K562 (cell line): ENCODE data around the gene MET. TPM values are rescaled to one million over a fixed set of nuclear protein-coding genes. Genes with fewer than 3 reads are reported as not detected.

Experiments
- ATAC-seq: fragments of 200-7000 bp; cut with Tn5 transposase; 3 replicates; pipeline ENCODE4 v1.9.1; 2020; ENCODE audit warnings: moderate library complexity
- BruUV-seq: library from RNA; stranded (reverse); fragments of 400-500 nt; replicated peaks from 2 replicates; lab custom pipeline; 2021; lab: Mats Ljungman, UMichigan
- CTCF ChIA-PET: fragments of 300-600 bp; formaldehyde crosslinking; extraction: SDS; loops from one replicate; lab custom pipeline; 2021; ENCODE audit warnings: low intra/inter-chr PET ratio; lab: Yijun Ruan, JAX
- POLR2A ChIA-PET: fragments of 300-600, 350-650 bp; sonication (Branson Sonifier 250); formaldehyde crosslinking; extraction: SDS; loops from one replicate; lab custom pipeline; 2021; ENCODE audit warnings: antibody characterized with exemption, inconsistent platforms; lab: Yijun Ruan, JAX
- DNase-seq, 4 experiments: peaks; one replicate each; pipeline versions ENCODE4 v3.0.0 to v3.0.0-alpha.2; 2011 to 2018; ENCODE audit warnings: low spot score in 3 of 4, mixed read lengths in 3 of 4; ENCODE audit errors: extremely low read depth in 1 of 4
- FAIRE-seq: peaks from 2 replicates; lab custom pipeline; 2011; peaks lifted over from hg19 to GRCh38; lab: Jason Lieb, UNC
- H2AFZ ChIP-seq: 2 replicates; pipeline ENCODE4 v1.6.0; 2011; ENCODE audit warnings: low read depth, low read length, control low read depth, inconsistent platforms
- H3K27ac ChIP-seq: fragments of 200-600 bp; 3 replicates; pipeline ENCODE4 v1.8.0; 2011; ENCODE audit warnings: low read depth, mild to moderate bottlenecking, control low read depth, inconsistent platforms, low read length, moderate library complexity, mixed read lengths; ENCODE audit errors: extremely low read depth
- H3K27me3 ChIP-seq, 2 experiments: fragments of 300-600 bp in 1 of 2; 2 replicates in 1 of 2; 3 replicates in 1 of 2; pipeline versions ENCODE4 v1.6.0 to v1.8.0; 2011; ENCODE audit warnings: inconsistent platforms in 2 of 2, low read length in 2 of 2, mild to moderate bottlenecking in 1 of 2, mixed read lengths in 1 of 2, moderate library complexity in 1 of 2; ENCODE audit not compliant: control insufficient read depth in 2 of 2, insufficient read depth in 2 of 2
- H3K36me3 ChIP-seq: fragments of 300-600 bp; 3 replicates; pipeline ENCODE4 v1.8.0; 2011; ENCODE audit warnings: mild to moderate bottlenecking, low read length, inconsistent platforms; ENCODE audit not compliant: control insufficient read depth, insufficient read depth
- H3K4me1 ChIP-seq, 2 experiments: fragments of 200-600 bp in 1 of 2; replicated peaks in 1 of 2; 2 replicates in 1 of 2; 3 replicates in 1 of 2; pipeline versions ENCODE4 v1.5.1 to v1.8.0; 2011; ENCODE audit warnings: inconsistent platforms in 2 of 2, low read length in 2 of 2, mild to moderate bottlenecking in 1 of 2, mixed read lengths in 1 of 2, moderate library complexity in 1 of 2; ENCODE audit not compliant: control insufficient read depth in 2 of 2, insufficient read depth in 2 of 2
- H3K4me2 ChIP-seq: 2 replicates; pipeline ENCODE4 v1.6.1; 2011; ENCODE audit warnings: low read length, control low read depth, inconsistent platforms, mixed read lengths; ENCODE audit not compliant: insufficient read depth
- H3K4me3 ChIP-seq: fragments of 200-600 bp; sonication (generic), shearing (Covaris generic); 2 replicates; pipeline ENCODE4 v1.5.1; 2016; ENCODE audit warnings: control low read depth, inconsistent platforms
- H3K79me2 ChIP-seq: fragments of 200-600 bp; 3 replicates; pipeline ENCODE4 v1.8.0; 2011; ENCODE audit warnings: low read length, inconsistent platforms; ENCODE audit not compliant: control insufficient read depth, insufficient read depth
- H3K9ac ChIP-seq, 2 experiments: 2 replicates each; pipeline versions ENCODE4 v1.6.0 to v1.6.1; 2011; ENCODE audit warnings: low read depth in 2 of 2, low read length in 2 of 2, control low read depth in 1 of 2, inconsistent platforms in 1 of 2, mild to moderate bottlenecking in 1 of 2, mixed read lengths in 1 of 2; ENCODE audit not compliant: insufficient read depth in 1 of 2
- H3K9me1 ChIP-seq: one replicate; pipeline ENCODE4 v1.6.0; 2011; ENCODE audit warnings: inconsistent platforms, mild to moderate bottlenecking, low read length, moderate library complexity; ENCODE audit not compliant: control insufficient read depth, insufficient read depth
- H3K9me3 ChIP-seq: replicated peaks from 2 replicates; pipeline ENCODE4 v1.5.1; 2011; ENCODE audit warnings: low read depth, low read length, inconsistent platforms; ENCODE audit not compliant: control insufficient read depth, insufficient read depth
- H4K20me1 ChIP-seq: replicated peaks from 2 replicates; pipeline ENCODE4 v1.6.1; 2011; ENCODE audit warnings: low read length, inconsistent platforms, mixed read lengths; ENCODE audit not compliant: control insufficient read depth, insufficient read depth
- CHD1 ChIP-seq: fragments of 200-600 bp; sonication (generic); IDR thresholded peaks from one replicate; pipeline ENCODE4 v1.6.1; 2012; ENCODE audit warnings: mild to moderate bottlenecking, moderate library complexity, low read length, inconsistent platforms
- POLR3A ChIP-seq: IDR thresholded peaks from 2 replicates; pipeline ENCODE4 v1.6.1; 2011; ENCODE audit warnings: borderline replicate concordance, mild to moderate bottlenecking, moderate library complexity; ENCODE audit not compliant: insufficient read length, insufficient read depth; ENCODE audit errors: extremely low read depth
- TSC22D4 ChIP-seq: fragments of 450-650 bp; IDR thresholded peaks from 2 replicates; pipeline ENCODE4 v1.6.1; 2016; ENCODE audit warnings: missing genetic modification characterization, missing biosample characterization, control low read depth
- ZNF324 ChIP-seq: fragments of 250-450 bp; sonication (Bioruptor Pico); IDR thresholded peaks from 2 replicates; pipeline ENCODE4 v1.4.0; 2020; ENCODE audit warnings: mild to moderate bottlenecking
- ZSCAN32 ChIP-seq: fragments of 450-650 bp; formaldehyde crosslinking; IDR thresholded peaks from 2 replicates; pipeline ENCODE4 v1.4.0; 2020; ENCODE audit warnings: mild to moderate bottlenecking, moderate library complexity
- WGBS: fragments of 100-300 bp; shearing (Covaris generic); methylation state at CpG from one replicate; pipeline ENCODE4 v1.1.6; 2016; ENCODE audit warnings: low coverage, mixed read lengths; ENCODE audit not compliant: insufficient coverage; ENCODE audit errors: missing lambda C conversion rate; 5-methylcytosine and 5-hydroxymethylcytosine counted together
- in situ Hi-C: fragments of 300-500 bp; cut with MboI; formaldehyde crosslinking; loops from 4 replicates; pipeline ENCODE4 v1.15.0; 2018; ENCODE audit warnings: inconsistent platforms, mixed read lengths
- intact Hi-C: fragments of 100-400 bp; cut with micrococcal nuclease; formaldehyde crosslinking; loops from 2 replicates; pipeline ENCODE4 v1.14.2; 2022
- polyA plus RNA-seq, 8 experiments: library from polyadenylated mRNA; depleted of rRNA in 4 of 8; stranded (reverse) in 5 of 8; unstranded in 3 of 8; fragments of >200 nt; fragmentation: Nextera tagmentation in 2 of 8; fragmentation: Illumina TruSeq in 1 of 8; extraction: Ambion mirVana in 2 of 8; extraction: Trizol in 1 of 8; gene quantifications; 2 replicates each; pipeline versions ENCODE4 v1.2.1 to v1.2.3, GENCODE V29; 2011 to 2014; ENCODE audit warnings: inconsistent platforms in 1 of 8, missing spikeins in 1 of 8
- total RNA-seq, 7 experiments: library from RNA; depleted of rRNA in 6 of 7; stranded (reverse); fragments of >200 nt in 6 of 7; fragmentation: Illumina TruSeq in 2 of 7; extraction: Trizol in 2 of 7; gene quantifications; 2 replicates each; pipeline versions ENCODE4 v1.2.1 to v1.2.3, GENCODE V29; 2011 to 2021; ENCODE audit warnings: low replicate concordance in 1 of 7
- TF ChIP-seq, protein P1 (sequence below): sonication (generic); formaldehyde crosslinking; IDR thresholded peaks from 2 replicates; pipeline ENCODE4 v1.8.0; 2023; ENCODE audit warnings: missing genetic modification reagents, mild to moderate bottlenecking, borderline replicate concordance
- TF ChIP-seq, protein P2 (sequence below): fragments of 450-650 bp; IDR thresholded peaks from 2 replicates; pipeline ENCODE4 v1.6.1; 2018; ENCODE audit warnings: mild to moderate bottlenecking, low read depth; ENCODE audit not compliant: partially characterized antibody
- TF ChIP-seq, protein P3 (sequence below): fragments of 250-450 bp; sonication (Bioruptor Pico); IDR thresholded peaks from 2 replicates; pipeline ENCODE4 v1.5.0; 2021; ENCODE audit warnings: mild to moderate bottlenecking, borderline replicate concordance
- TF ChIP-seq, protein P4 (sequence below): fragments of 250-450 bp; sonication (Bioruptor Pico); IDR thresholded peaks from 2 replicates; pipeline ENCODE4 v1.5.0; 2021; ENCODE audit warnings: mild to moderate bottlenecking, moderate library complexity

The MET gene
- total and polyA plus RNA-seq, 9 of the 15 experiments (the other 6 are each of a cell fraction or from before 2014, with no cell fraction given) = 0.84 to 2.4 (median 1.1) TPM

DNA sequence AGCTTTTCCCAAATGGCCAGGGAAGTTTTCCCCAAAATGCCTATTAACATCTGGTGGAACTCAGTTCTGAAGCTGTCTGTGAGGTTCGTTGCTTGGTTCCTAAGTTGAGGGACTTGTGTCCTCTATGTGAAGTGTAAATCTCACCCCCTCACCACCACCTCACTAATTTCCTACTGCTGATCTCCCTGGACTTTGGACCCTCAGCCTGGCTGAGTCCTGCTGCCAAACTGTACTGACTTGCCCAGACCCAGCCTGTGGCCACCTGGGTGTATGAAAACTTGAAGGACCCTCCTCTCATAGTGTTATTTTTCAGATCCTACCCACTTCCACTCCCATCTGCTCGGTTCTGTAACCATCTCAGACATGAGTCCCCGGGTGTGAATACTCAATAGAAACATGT lies 94.9 kb downstream of the MET start:
- no peak overlapping the region for H3K4me2 ChIP-seq
- no peak overlapping the region for H2AFZ ChIP-seq
- no peaks in the 10 kb centered on the region for H4K20me1 ChIP-seq
- WGBS = 0% methylated on average over 3 of the region's 3 CpGs
- BruUV-seq = no TSS peak
- H3K27ac ChIP-seq = no peak overlapping the region
- POLR2A ChIA-PET = no interaction called here
- no peak for FAIRE-seq
- H3K9ac ChIP-seq = no peak overlapping the region
- H3K4me3 ChIP-seq = no peak overlapping the region
- in situ Hi-C loops (no loop called here), intact Hi-C loops (no loop called here)
- no peaks in the 10 kb centered on the region for H3K4me1 ChIP-seq
- no peak for ATAC-seq
- H3K79me2 ChIP-seq = no peaks in the 10 kb centered on the region
- no peaks in the 10 kb centered on the region for H3K36me3 ChIP-seq
- no peak for DNase-seq
- H3K27me3 ChIP-seq = peaks cover 0 to 5% of the 10 kb centered on the region in 2 experiments; a peak in 1 of 5 replicates
- no peaks in the 10 kb centered on the region for H3K9me1 ChIP-seq
- CTCF ChIA-PET = no interaction called here
- no peaks in the 10 kb centered on the region for H3K9me3 ChIP-seq
- TF ChIP-seq, protein P1, sequence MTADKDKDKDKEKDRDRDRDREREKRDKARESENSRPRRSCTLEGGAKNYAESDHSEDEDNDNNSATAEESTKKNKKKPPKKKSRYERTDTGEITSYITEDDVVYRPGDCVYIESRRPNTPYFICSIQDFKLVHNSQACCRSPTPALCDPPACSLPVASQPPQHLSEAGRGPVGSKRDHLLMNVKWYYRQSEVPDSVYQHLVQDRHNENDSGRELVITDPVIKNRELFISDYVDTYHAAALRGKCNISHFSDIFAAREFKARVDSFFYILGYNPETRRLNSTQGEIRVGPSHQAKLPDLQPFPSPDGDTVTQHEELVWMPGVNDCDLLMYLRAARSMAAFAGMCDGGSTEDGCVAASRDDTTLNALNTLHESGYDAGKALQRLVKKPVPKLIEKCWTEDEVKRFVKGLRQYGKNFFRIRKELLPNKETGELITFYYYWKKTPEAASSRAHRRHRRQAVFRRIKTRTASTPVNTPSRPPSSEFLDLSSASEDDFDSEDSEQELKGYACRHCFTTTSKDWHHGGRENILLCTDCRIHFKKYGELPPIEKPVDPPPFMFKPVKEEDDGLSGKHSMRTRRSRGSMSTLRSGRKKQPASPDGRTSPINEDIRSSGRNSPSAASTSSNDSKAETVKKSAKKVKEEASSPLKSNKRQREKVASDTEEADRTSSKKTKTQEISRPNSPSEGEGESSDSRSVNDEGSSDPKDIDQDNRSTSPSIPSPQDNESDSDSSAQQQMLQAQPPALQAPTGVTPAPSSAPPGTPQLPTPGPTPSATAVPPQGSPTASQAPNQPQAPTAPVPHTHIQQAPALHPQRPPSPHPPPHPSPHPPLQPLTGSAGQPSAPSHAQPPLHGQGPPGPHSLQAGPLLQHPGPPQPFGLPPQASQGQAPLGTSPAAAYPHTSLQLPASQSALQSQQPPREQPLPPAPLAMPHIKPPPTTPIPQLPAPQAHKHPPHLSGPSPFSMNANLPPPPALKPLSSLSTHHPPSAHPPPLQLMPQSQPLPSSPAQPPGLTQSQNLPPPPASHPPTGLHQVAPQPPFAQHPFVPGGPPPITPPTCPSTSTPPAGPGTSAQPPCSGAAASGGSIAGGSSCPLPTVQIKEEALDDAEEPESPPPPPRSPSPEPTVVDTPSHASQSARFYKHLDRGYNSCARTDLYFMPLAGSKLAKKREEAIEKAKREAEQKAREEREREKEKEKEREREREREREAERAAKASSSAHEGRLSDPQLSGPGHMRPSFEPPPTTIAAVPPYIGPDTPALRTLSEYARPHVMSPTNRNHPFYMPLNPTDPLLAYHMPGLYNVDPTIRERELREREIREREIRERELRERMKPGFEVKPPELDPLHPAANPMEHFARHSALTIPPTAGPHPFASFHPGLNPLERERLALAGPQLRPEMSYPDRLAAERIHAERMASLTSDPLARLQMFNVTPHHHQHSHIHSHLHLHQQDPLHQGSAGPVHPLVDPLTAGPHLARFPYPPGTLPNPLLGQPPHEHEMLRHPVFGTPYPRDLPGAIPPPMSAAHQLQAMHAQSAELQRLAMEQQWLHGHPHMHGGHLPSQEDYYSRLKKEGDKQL (CRISPR knock-in tag) = no peak
- no peak for TF ChIP-seq ZSCAN32 (CRISPR knock-in tag)
- TF ChIP-seq TSC22D4 (tag) = no peak
- no peak for TF ChIP-seq POLR3A
- TF ChIP-seq, protein P2, sequence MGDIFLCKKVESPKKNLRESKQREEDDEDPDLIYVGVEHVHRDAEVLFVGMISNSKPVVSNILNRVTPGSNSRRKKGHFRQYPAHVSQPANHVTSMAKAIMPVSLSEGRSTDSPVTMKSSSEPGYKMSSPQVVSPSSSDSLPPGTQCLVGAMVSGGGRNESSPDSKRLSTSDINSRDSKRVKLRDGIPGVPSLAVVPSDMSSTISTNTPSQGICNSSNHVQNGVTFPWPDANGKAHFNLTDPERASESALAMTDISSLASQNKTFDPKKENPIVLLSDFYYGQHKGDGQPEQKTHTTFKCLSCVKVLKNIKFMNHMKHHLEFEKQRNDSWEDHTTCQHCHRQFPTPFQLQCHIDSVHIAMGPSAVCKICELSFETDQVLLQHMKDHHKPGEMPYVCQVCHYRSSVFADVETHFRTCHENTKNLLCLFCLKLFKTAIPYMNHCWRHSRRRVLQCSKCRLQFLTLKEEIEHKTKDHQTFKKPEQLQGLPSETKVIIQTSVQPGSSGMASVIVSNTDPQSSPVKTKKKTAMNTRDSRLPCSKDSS = no peak
- TF ChIP-seq, protein P3, sequence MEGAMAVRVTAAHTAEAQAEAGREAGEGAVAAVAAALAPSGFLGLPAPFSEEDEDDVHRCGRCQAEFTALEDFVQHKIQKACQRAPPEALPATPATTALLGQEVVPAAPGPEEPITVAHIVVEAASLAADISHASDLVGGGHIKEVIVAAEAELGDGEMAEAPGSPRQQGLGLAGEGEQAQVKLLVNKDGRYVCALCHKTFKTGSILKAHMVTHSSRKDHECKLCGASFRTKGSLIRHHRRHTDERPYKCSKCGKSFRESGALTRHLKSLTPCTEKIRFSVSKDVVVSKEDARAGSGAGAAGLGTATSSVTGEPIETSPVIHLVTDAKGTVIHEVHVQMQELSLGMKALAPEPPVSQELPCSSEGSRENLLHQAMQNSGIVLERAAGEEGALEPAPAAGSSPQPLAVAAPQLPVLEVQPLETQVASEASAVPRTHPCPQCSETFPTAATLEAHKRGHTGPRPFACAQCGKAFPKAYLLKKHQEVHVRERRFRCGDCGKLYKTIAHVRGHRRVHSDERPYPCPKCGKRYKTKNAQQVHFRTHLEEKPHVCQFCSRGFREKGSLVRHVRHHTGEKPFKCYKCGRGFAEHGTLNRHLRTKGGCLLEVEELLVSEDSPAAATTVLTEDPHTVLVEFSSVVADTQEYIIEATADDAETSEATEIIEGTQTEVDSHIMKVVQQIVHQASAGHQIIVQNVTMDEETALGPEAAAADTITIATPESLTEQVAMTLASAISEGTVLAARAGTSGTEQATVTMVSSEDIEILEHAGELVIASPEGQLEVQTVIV (CRISPR knock-in tag) = no peak
- TF ChIP-seq ZNF324 = no peak
- TF ChIP-seq, protein P4, sequence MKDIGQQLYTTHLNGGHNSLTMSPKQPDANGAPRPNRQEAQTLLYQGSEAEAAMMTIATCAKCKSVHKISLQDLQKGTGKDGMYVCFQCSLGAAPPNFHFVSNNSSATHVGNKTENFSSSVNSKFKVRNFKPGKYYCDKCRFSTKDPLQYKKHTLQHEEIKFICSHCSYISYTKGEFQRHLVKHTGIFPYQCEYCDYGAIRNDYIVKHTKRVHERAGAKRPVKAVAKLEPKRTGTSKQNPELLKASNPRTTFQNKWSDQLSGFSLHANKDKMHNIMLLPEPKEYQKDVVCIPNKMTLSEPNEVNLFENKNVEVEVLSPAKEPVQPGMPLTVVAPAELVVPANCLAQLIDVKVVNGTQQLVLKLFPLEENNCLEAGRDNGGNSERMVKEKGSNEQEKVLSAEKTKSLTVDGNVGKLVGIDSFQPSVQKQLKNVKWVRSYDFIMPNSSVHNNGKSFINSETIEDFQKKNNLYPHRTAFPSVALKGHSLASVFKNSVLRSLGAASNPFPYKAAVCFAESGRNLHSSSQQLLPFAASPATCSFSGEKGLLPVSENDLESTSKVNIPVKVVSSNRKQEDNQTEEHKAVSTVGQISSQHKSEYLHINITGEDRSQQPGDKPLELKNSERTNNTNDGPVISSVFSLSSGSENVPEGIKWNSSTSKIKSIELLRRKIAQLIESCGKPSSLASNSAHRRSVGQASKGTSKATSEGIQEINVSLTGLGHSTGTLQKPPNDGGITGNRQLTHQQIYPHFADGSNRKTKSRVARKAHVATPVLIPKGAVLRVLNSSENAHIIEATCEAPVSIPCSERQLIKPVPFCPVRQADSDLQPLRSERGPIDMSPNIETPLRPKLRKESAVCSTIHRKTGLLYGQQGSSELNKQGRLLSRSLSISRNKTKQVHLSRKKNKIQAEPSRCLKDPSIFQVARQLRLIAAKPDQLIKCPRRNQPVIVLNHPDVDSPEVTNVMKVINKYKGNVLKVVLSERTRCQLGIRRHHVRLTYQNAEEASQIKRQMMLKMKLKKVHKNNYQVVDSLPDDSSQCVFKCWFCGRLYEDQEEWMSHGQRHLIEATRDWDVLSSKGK (CRISPR knock-in tag) = no peak
- no peak for TF ChIP-seq CHD1
